Pons (tissue), 1 donor: ENCODE results near the gene ALLC.
"Not testable (repeated sequence)": the region's sequence is repeated elsewhere in the genome, so short reads cannot be mapped to it uniquely, and the experiment has no call there.

ENCODE experiments used
- DNase-seq: peaks from one replicate; pipeline ENCODE4 v3.0.0-alpha.2; 2016; ENCODE audit warnings: low spot score

The ALLC gene

GRCh38 chr2:3626118-3626811 lies 31.7 kb upstream of the ALLC start:
- DNase-seq = no peak

DNA sequence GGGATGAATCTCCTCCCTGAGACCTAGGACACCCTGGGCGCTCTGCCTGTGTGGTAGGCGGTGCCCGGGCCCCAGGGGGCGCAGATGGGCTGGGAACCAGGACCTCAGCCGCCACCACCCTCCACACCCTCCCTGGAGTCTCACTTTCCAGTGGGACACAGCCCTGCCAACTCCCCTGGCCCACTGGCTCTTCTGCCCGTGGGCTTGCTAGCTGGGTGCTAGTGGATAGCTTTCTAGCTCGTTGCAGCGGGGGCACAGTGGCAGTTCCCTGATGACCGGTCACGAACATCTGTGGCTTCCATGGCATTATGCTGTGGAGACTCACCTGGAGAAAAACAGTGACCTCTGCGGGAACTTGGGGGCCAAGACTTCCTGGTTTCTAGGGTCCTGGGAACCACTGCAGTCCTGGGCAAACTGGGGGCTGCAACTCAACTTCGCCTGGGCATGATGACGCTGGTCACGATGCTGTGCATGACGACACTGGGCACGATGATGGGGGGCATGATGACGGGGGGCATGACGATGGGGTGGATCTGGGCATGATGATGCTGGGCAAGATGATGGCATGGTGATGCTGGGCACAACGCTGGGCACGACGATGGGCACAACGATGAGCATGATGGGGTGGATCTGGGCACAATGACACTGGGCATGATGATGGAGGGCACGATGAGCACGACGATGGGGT lies 31.0 kb upstream of the ALLC start:
- DNase-seq = no peak

DNA sequence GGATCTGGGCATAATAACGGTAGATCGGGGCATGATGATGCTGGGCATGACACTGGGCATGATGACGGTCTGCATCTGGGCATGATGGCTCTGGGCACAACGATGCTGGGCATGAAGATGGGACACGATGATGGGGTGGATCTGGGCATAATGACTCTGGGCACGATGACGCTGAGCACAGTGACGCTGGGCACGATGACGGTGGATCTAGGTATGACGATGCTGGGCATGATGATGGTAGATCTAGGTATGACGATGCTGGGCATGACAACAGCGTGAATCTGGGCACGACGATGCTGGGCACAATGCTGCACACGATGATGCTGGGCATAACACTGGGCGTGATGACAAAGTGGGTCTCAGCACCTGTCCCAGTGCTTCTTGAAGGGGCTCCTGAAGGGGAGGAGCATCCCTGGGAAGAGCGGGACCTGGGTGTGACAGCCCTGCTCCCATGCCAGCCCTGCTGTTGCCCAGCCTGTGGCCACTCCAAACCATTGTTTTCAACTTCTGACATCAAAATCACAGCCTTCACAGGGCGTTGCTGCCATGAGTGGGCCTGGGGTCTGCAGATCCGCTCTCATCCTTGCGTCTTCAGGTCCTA lies 30.4 kb upstream of the ALLC start:
- no peak for DNase-seq

GRCh38 chr2:3628241-3628679 lies 29.7 kb upstream of the ALLC start:
- DNase-seq = no peak

GRCh38 chr2:3628800-3629199 lies 29.2 kb upstream of the ALLC start:
- DNase-seq = no peak

DNA sequence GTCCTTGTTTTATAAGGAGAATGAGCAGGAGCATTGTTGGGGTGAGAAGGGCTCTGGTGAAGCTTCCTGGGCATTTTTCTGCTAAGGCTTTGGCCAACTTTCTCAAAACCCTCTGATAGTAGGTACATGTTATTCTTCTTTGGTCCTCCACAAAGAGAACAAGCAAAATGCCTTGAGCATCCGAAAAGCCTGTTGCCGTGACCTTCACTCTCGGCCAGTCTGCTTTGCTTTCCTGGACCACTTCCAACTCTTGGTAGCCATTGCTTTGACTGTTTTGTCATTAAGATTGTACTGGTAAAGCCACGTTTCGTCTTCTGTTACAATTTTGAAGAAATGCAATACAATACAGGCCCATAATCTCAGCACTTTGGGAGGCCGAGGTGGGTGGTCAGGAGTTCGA lies 27.4 kb upstream of the ALLC start:
- no peak for DNase-seq

DNA sequence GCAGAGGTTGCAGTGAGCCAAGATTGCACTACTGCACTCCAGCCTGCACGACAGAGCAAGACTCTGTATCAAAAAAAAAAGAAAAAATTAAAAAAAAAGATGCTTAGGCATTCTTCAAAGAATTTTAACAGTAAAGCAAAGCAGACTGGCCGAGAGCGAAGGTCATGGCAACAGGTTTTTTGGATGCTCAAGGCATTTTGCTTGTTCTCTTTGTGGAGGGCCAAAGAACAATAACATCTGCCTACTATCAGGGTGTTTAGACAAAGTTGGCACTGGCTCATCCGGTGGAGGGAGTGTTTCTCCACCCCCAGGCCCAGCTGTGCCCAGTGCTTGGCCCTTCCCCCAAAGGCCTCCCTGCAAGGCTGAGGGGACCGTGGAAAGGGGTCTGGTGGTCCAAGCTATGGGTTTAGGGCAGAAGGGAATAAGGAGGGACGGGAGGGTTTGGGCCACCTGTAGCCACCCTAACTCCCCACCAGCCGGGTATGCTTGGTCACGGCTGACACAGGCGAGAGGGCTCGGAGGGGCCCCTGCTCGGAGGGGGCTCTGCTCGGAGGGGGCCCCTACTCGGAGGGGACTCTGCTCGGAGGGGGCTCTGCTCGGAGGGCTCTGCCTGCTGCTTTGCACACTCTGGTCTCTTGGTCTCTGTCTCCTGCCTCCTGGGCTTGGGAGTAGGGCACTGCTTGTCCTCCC lies 26.7 kb upstream of the ALLC start:
- no peak for DNase-seq

GRCh38 chr2:3631851-3632659 lies 25.9 kb upstream of the ALLC start:
- DNase-seq = no peak

GRCh38 chr2:3633089-3633981 lies 24.7 kb upstream of the ALLC start:
- no peak for DNase-seq

- no peak for DNase-seq
Observed at GRCh38 chr2:3633982-3634595, 23.9 kb upstream of the ALLC start.

DNA sequence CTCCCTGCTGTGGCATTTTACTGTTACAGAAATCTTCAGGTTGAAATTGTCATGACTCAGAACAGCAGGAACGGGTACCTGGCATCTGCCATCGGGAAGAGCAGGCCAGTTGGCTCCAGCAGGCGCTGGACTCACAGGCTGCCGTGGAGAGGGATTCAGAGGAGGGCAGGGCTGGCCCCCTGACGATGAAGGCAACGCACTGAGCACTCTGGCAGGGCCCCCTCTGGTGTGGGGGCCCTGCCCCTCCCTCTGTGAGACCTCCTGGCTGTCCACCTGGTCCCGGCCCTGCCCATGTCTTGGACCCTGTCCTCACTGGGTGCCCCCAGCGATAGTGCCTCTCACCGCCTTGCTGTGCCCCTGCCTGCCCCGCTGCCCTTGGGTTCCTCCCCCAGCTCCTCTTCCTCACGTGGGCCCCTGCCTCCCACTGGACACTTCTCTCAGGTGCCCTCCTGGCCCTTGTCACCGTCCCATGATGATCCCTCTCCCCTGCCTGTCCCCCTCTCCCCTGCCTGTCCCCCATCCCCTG lies 23.3 kb upstream of the ALLC start:
- DNase-seq = no peak

DNA sequence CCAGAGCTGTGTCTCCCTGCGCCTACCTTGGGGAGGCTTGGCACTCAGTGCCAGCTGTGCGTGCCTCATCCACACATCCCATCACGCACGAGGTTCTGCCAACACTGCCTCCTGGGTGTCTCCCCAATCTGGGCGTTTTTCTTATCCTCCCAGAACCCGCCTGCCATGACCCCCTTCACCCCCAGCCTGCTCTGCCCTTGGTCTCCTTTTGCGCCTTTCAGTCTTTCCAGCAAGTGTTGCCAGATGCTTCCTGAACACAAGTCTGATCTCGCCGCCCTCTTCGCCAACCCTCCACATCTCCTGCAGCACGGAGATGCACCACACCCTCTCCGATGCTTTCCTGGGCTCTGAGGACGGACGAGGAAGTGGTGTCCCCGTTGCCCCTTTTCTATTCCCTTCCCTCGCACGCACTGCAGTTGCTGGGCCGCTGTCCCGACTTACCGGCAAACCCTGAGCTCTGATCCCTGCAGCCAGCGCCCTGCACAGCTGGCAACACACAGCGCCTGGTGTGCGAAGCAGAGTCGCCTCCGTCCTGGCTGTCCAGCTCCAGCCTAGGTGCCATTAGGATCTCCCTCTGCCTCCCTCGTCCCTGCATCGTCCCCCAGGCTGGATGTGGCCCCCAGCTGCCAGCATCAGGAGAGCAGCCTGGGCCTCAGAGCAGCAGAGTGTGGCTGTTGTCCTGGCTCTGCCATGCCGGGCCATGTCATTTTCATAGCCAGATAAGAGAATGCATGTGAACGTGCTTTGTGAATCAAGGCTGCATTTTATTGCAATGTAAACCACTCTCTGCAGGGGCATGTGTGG lies 22.6 kb upstream of the ALLC start:
- DNase-seq = no peak

DNA sequence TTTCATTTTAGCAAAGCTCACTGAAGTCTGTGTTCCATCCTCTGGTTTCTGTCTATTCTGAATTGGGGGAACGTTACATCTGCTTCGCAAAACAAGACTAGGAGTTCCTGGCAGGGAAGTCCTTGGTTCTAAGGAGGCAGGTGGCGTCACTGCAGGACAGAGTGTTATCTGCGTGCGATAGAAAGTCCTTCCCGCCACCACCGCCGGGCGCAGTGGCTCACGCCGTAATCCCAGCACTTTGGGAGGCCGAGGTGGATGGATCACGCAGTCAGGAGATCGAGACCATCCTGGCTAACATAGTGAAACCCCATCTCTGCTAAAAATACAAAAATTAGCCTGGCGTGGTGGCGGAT lies 22.0 kb upstream of the ALLC start:
- not testable (repeated sequence) for DNase-seq

- DNase-seq = no peak
Observed at GRCh38 chr2:3636586-3637310, 21.3 kb upstream of the ALLC start.

- no peak for DNase-seq
Observed at GRCh38 chr2:3637311-3637675, 20.7 kb upstream of the ALLC start.

DNA sequence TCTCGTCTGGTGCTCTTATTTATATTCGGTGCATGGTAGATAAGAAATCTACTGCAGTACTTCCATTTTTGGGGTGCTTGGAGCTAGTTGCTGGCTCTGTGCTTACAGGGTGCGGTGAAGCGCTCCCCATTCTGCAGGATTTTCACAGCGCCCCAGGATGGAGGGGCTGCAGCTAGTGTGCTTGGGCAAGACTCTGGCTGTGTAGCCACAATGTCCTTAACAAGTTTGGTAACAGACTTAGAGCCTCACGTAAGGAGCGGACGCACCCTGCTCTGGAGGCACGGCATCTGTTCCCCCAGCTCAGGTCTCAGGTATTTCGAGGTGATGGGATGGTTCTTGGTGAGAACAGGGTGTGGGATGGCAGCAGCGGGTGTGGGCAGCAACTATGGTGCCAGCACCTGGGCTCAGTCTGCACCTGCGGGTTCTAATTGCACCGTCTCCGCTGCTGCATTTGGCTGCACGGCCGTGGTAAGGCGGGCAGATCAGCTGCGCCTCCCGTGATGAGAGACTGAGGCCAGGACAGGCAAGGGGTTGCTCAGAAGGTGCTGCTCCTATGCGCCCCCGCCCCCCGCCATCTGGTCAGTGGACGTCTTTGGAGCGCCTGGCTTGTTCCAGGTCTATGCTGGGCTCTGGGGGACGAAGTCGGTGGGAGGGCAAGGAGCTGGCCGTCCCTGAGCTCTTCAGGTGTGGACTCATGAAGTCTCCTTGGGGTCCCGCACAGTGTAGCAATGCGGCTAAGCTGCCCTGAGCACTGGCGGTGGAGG lies 20.1 kb upstream of the ALLC start:
- no peak for DNase-seq

DNA sequence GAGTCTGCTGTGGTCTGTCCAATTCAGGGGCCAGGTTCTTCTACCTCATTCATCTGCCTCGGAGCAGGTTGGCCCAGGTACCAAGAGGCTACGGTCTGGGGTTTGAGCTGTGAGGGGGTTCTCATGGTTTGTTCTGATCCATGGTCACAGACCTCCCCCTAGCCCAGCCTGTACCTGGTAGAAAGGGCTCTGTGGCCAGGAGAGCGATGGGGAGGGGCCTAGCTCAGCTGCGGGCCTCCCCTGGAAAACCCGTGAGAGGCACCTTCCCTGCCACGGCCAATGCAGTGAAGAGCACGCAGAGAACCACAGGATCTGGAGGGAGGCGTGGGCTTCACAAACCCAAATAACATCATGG lies 19.6 kb upstream of the ALLC start:
- DNase-seq = no peak

DNA sequence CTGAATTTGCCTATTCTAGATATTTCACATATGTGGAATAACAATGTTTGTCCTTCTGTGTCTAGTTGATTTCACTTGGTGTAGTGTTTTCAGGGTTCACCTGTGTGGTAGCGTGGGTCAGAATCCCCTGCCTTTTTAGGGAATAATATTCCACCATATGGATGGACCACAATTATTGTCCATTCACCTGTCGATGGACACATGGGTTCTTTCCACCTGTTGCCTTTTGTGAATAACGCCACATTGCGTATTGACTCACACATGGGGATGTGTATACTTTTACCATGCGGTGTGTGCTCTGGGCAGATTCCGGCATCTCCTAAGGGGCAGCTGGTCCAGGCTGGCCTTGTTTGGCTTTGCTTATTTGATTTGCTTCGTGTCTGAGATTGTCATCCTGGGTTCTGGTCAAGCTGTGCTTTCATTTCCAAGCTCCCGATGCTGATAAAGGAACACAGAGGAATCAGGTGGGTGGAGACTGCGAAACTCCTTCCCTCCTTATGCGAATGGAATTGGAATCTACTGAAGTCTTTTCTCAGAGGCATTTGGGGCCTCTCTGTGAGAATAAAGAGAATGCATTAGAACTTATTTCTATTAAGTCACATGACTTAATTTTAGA lies 18.9 kb upstream of the ALLC start:
- no peak for DNase-seq
